HEK293 (cell line): Measurements from ENCODE around the gene SETD9.

Experiments used
- CTCF ChIA-PET: fragments of 350-600 bp; formaldehyde crosslinking; extraction: SDS; loops from one replicate; lab custom pipeline; 2021; ENCODE audit warnings: antibody characterized with exemption; lab: Yijun Ruan, JAX
- POLR2A ChIA-PET: fragments of 300-600 bp; formaldehyde crosslinking; extraction: SDS; loops from one replicate; lab custom pipeline; 2020; ENCODE audit warnings: antibody characterized with exemption, inconsistent platforms; lab: Yijun Ruan, JAX
- H3K27ac ChIP-seq: fragments of 200-500 bp; sonication (Bioruptor generic); 2 replicates; pipeline ENCODE4 v1.5.1; 2014; ENCODE audit warnings: low read depth, low read length, control low read depth, inconsistent platforms; ENCODE audit errors: extremely low read depth
- H3K36me3 ChIP-seq, 2 experiments: fragments of 200-500 bp in 1 of 2; sonication (Bioruptor generic) in 1 of 2; 1 replicate in 1 of 2; 2 replicates in 1 of 2; pipeline ENCODE4 v1.5.1; 2014 to 2017; ENCODE audit warnings: inconsistent platforms in 2 of 2, low read length in 2 of 2; ENCODE audit not compliant: control insufficient read depth in 2 of 2, insufficient read depth in 1 of 2
- H3K4me1 ChIP-seq: fragments of 200-500 bp; sonication (Bioruptor generic); 2 replicates; pipeline ENCODE4 v1.5.1; 2014; ENCODE audit warnings: mild to moderate bottlenecking, low read length, inconsistent platforms; ENCODE audit not compliant: control insufficient read depth, insufficient read depth
- H3K4me3 ChIP-seq: 2 replicates; pipeline ENCODE4 v1.5.1; 2011; ENCODE audit warnings: low read depth, mild to moderate bottlenecking, control low read depth, low read length, moderate library complexity
- H3K9me3 ChIP-seq: fragments of 200-500 bp; sonication (Bioruptor generic); 2 replicates; pipeline ENCODE4 v1.5.1; 2014; ENCODE audit warnings: low read depth, low read length, inconsistent platforms; ENCODE audit not compliant: control insufficient read depth, insufficient read depth
- GLIS1 ChIP-seq: fragments of 450-650 bp; formaldehyde crosslinking; IDR thresholded peaks from 2 replicates; pipeline ENCODE4 v1.5.1; 2016; ENCODE audit warnings: missing biosample characterization, missing genetic modification characterization
- GLIS2 ChIP-seq: fragments of 450-650 bp; formaldehyde crosslinking; IDR thresholded peaks from 2 replicates; pipeline ENCODE4 v1.5.1; 2016; ENCODE audit warnings: missing biosample characterization, missing genetic modification characterization
- HOXA7 ChIP-seq: sonication (generic); formaldehyde crosslinking; IDR thresholded peaks from 2 replicates; pipeline ENCODE4 v1.8.1; 2022; ENCODE audit warnings: missing genetic modification reagents, borderline replicate concordance
- KLF8 ChIP-seq: fragments of 450-650 bp; formaldehyde crosslinking; IDR thresholded peaks from 2 replicates; pipeline ENCODE4 v1.5.1; 2016; ENCODE audit warnings: missing biosample characterization, missing genetic modification characterization
- REPIN1 ChIP-seq: fragments of 450-650 bp; formaldehyde crosslinking; IDR thresholded peaks from 2 replicates; pipeline ENCODE4 v1.5.1; 2017; ENCODE audit warnings: missing biosample characterization, missing genetic modification characterization, low read depth
- SALL2 ChIP-seq: fragments of 450-650 bp; formaldehyde crosslinking; IDR thresholded peaks from 2 replicates; pipeline ENCODE4 v1.5.0; 2017; ENCODE audit warnings: missing biosample characterization, mild to moderate bottlenecking, missing genetic modification characterization, borderline replicate concordance
- SP3 ChIP-seq: fragments of 450-650 bp; formaldehyde crosslinking; IDR thresholded peaks from 2 replicates; pipeline ENCODE4 v1.5.1; 2016; ENCODE audit warnings: missing biosample characterization, missing genetic modification characterization
- SP7 ChIP-seq: fragments of 450-650 bp; formaldehyde crosslinking; IDR thresholded peaks from 2 replicates; pipeline ENCODE4 v1.5.1; 2016; ENCODE audit warnings: missing biosample characterization, missing genetic modification characterization
- TCF7L2 ChIP-seq: IDR thresholded peaks from 2 replicates; pipeline ENCODE4 v1.6.1; 2011; ENCODE audit warnings: low read depth, mild to moderate bottlenecking, inconsistent platforms, low read length, moderate library complexity, borderline replicate concordance
- ZBTB17 ChIP-seq: fragments of 450-650 bp; formaldehyde crosslinking; IDR thresholded peaks from 2 replicates; pipeline ENCODE4 v1.5.1; 2016; ENCODE audit warnings: missing biosample characterization, missing genetic modification characterization
- ZBTB48 ChIP-seq: fragments of 450-650 bp; formaldehyde crosslinking; IDR thresholded peaks from 2 replicates; pipeline ENCODE4 v1.5.1; 2016; ENCODE audit warnings: missing biosample characterization, missing genetic modification characterization
- ZBTB8A ChIP-seq: fragments of 450-650 bp; formaldehyde crosslinking; IDR thresholded peaks from 2 replicates; pipeline ENCODE4 v1.5.1; 2016; ENCODE audit warnings: missing biosample characterization, missing genetic modification characterization
- ZNF169 ChIP-seq: fragments of 450-650 bp; formaldehyde crosslinking; IDR thresholded peaks from 2 replicates; pipeline ENCODE4 v1.5.1; 2016; ENCODE audit warnings: missing biosample characterization, missing genetic modification characterization
- ZNF248 ChIP-seq: fragments of 450-650 bp; formaldehyde crosslinking; IDR thresholded peaks from 2 replicates; pipeline ENCODE4 v1.5.1; 2017; ENCODE audit warnings: missing biosample characterization, missing genetic modification characterization
- ZNF341 ChIP-seq: fragments of 450-650 bp; formaldehyde crosslinking; IDR thresholded peaks from 2 replicates; pipeline ENCODE4; 2016; ENCODE audit warnings: low read depth, missing biosample characterization, missing genetic modification characterization
- ZNF366 ChIP-seq: fragments of 450-650 bp; formaldehyde crosslinking; conservative IDR thresholded peaks from 2 replicates; pipeline ENCODE4 v1.5.1; 2016; ENCODE audit warnings: missing biosample characterization, missing genetic modification characterization
- ZNF404 ChIP-seq: fragments of 450-650 bp; formaldehyde crosslinking; IDR thresholded peaks from 2 replicates; pipeline ENCODE4 v1.5.1; 2017; ENCODE audit warnings: missing biosample characterization, missing genetic modification characterization
- ZNF514 ChIP-seq: fragments of 450-650 bp; formaldehyde crosslinking; IDR thresholded peaks from 2 replicates; pipeline ENCODE4 v1.5.1; 2016; ENCODE audit warnings: missing biosample characterization, missing genetic modification characterization
- ZNF747 ChIP-seq: fragments of 450-650 bp; formaldehyde crosslinking; IDR thresholded peaks from 2 replicates; pipeline ENCODE4 v1.5.1; 2016; ENCODE audit warnings: missing biosample characterization, missing genetic modification characterization
- ZNF76 ChIP-seq: fragments of 450-650 bp; formaldehyde crosslinking; IDR thresholded peaks from 2 replicates; pipeline ENCODE4; 2016; ENCODE audit warnings: low read depth, missing biosample characterization, missing genetic modification characterization, borderline replicate concordance
- ZNF843 ChIP-seq: fragments of 450-650 bp; formaldehyde crosslinking; IDR thresholded peaks from 2 replicates; pipeline ENCODE4 v1.5.1; 2016; ENCODE audit warnings: missing biosample characterization, missing genetic modification characterization
- TF ChIP-seq, protein P1 (sequence below): fragments of 450-650 bp; formaldehyde crosslinking; IDR thresholded peaks from 2 replicates; pipeline ENCODE4 v1.5.1; 2016; ENCODE audit warnings: missing biosample characterization, missing genetic modification characterization
- TF ChIP-seq, protein P2 (sequence below): fragments of 450-650 bp; formaldehyde crosslinking; IDR thresholded peaks from 2 replicates; pipeline ENCODE4 v1.5.1; 2016; ENCODE audit warnings: missing biosample characterization, missing genetic modification characterization
- TF ChIP-seq, protein P3 (sequence below): fragments of 450-650 bp; formaldehyde crosslinking; optimal IDR thresholded peaks from 2 replicates; pipeline ENCODE3; 2016; ENCODE audit warnings: missing biosample characterization, mild to moderate bottlenecking, missing genetic modification characterization
- TF ChIP-seq, protein P4 (sequence below): fragments of 450-650 bp; formaldehyde crosslinking; IDR thresholded peaks from 2 replicates; pipeline ENCODE4 v1.5.1; 2016; ENCODE audit warnings: missing biosample characterization, missing genetic modification characterization, borderline replicate concordance
- TF ChIP-seq, protein P5 (sequence below): fragments of 450-650 bp; formaldehyde crosslinking; IDR thresholded peaks from 2 replicates; pipeline ENCODE4 v1.5.1; 2017; ENCODE audit warnings: missing biosample characterization, missing genetic modification characterization

Gene SETD9

GRCh38 chr5:56951946-56952691, 42.7 kb downstream of the SETD9 start, which contains the start of gene MIER3:
TSS of gene MIER3 (minus strand) at chr5:56952123. CDS start at chr5:56952102, 21 bp downstream.
- Histone ChIP-seq H3K4me1 (0 out of 2 replicates have a peak, but pooled peaks cover 5% of the 10 kb centered on the region), H3K27ac (peak within 1 kb of the TSS; percentile 89), H3K9me3 (no peaks in the 10 kb centered on the region), H3K36me3 (peaks cover 5 to 21% of the 10 kb centered on the region in 2 experiments), H3K4me3 (peak within 1 kb of the TSS; percentile 69)
- ChIA-PET CTCF (no interaction called here), POLR2A (interaction anchor here (1.7 kb wide), 1 partner anchor 42 kb away, joined by 18 read pairs; no protein-coding TSS in a partner anchor)
- TF ChIP-seq ZNF747: no peak
- TF ChIP-seq ZBTB8A: peak; percentile 89
- TF ChIP-seq GLIS2 (tag by site-specific recombination): peak; percentile 58; the same call in 1 of the 2 replicates
- no peak for TF ChIP-seq ZNF404 (tag by site-specific recombination)
- TF ChIP-seq, protein P1, sequence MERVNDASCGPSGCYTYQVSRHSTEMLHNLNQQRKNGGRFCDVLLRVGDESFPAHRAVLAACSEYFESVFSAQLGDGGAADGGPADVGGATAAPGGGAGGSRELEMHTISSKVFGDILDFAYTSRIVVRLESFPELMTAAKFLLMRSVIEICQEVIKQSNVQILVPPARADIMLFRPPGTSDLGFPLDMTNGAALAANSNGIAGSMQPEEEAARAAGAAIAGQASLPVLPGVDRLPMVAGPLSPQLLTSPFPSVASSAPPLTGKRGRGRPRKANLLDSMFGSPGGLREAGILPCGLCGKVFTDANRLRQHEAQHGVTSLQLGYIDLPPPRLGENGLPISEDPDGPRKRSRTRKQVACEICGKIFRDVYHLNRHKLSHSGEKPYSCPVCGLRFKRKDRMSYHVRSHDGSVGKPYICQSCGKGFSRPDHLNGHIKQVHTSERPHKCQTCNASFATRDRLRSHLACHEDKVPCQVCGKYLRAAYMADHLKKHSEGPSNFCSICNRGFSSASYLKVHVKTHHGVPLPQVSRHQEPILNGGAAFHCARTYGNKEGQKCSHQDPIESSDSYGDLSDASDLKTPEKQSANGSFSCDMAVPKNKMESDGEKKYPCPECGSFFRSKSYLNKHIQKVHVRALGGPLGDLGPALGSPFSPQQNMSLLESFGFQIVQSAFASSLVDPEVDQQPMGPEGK (tag by site-specific recombination): peak; percentile 61; the same call in 1 of the 2 replicates
- TF ChIP-seq REPIN1 (tag by site-specific recombination): no peak
- no peak for TF ChIP-seq TCF7L2
- TF ChIP-seq, protein P2, sequence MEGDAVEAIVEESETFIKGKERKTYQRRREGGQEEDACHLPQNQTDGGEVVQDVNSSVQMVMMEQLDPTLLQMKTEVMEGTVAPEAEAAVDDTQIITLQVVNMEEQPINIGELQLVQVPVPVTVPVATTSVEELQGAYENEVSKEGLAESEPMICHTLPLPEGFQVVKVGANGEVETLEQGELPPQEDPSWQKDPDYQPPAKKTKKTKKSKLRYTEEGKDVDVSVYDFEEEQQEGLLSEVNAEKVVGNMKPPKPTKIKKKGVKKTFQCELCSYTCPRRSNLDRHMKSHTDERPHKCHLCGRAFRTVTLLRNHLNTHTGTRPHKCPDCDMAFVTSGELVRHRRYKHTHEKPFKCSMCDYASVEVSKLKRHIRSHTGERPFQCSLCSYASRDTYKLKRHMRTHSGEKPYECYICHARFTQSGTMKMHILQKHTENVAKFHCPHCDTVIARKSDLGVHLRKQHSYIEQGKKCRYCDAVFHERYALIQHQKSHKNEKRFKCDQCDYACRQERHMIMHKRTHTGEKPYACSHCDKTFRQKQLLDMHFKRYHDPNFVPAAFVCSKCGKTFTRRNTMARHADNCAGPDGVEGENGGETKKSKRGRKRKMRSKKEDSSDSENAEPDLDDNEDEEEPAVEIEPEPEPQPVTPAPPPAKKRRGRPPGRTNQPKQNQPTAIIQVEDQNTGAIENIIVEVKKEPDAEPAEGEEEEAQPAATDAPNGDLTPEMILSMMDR (tag by site-specific recombination): peak; percentile 43
- 0 out of 2 replicates have a peak, but pooled peaks have one; percentile 14 for TF ChIP-seq SP7 (tag by site-specific recombination)
- TF ChIP-seq KLF8 (tag by site-specific recombination): 0 out of 2 replicates have a peak, but pooled peaks have one; percentile 32
- no peak for TF ChIP-seq ZNF248 (tag by site-specific recombination)
- no peak for TF ChIP-seq SALL2 (tag by site-specific recombination)
- peak; percentile 48; the same call in 1 of the 2 replicates for TF ChIP-seq ZBTB48 (tag by site-specific recombination)
- TF ChIP-seq, protein P3, sequence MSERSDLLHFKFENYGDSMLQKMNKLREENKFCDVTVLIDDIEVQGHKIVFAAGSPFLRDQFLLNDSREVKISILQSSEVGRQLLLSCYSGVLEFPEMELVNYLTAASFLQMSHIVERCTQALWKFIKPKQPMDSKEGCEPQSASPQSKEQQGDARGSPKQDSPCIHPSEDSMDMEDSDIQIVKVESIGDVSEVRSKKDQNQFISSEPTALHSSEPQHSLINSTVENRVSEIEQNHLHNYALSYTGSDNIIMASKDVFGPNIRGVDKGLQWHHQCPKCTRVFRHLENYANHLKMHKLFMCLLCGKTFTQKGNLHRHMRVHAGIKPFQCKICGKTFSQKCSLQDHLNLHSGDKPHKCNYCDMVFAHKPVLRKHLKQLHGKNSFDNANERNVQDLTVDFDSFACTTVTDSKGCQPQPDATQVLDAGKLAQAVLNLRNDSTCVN (tag by site-specific recombination): peak; percentile 89
- TF ChIP-seq ZNF169: no peak
- no peak for TF ChIP-seq ZNF514 (tag by site-specific recombination)
- 0 out of 2 replicates have a peak, but pooled peaks have one; percentile 32 for TF ChIP-seq SP3
- TF ChIP-seq, protein P4, sequence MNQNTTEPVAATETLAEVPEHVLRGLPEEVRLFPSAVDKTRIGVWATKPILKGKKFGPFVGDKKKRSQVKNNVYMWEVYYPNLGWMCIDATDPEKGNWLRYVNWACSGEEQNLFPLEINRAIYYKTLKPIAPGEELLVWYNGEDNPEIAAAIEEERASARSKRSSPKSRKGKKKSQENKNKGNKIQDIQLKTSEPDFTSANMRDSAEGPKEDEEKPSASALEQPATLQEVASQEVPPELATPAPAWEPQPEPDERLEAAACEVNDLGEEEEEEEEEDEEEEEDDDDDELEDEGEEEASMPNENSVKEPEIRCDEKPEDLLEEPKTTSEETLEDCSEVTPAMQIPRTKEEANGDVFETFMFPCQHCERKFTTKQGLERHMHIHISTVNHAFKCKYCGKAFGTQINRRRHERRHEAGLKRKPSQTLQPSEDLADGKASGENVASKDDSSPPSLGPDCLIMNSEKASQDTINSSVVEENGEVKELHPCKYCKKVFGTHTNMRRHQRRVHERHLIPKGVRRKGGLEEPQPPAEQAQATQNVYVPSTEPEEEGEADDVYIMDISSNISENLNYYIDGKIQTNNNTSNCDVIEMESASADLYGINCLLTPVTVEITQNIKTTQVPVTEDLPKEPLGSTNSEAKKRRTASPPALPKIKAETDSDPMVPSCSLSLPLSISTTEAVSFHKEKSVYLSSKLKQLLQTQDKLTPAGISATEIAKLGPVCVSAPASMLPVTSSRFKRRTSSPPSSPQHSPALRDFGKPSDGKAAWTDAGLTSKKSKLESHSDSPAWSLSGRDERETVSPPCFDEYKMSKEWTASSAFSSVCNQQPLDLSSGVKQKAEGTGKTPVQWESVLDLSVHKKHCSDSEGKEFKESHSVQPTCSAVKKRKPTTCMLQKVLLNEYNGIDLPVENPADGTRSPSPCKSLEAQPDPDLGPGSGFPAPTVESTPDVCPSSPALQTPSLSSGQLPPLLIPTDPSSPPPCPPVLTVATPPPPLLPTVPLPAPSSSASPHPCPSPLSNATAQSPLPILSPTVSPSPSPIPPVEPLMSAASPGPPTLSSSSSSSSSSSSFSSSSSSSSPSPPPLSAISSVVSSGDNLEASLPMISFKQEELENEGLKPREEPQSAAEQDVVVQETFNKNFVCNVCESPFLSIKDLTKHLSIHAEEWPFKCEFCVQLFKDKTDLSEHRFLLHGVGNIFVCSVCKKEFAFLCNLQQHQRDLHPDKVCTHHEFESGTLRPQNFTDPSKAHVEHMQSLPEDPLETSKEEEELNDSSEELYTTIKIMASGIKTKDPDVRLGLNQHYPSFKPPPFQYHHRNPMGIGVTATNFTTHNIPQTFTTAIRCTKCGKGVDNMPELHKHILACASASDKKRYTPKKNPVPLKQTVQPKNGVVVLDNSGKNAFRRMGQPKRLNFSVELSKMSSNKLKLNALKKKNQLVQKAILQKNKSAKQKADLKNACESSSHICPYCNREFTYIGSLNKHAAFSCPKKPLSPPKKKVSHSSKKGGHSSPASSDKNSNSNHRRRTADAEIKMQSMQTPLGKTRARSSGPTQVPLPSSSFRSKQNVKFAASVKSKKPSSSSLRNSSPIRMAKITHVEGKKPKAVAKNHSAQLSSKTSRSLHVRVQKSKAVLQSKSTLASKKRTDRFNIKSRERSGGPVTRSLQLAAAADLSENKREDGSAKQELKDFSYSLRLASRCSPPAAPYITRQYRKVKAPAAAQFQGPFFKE (tag by site-specific recombination): no peak
- TF ChIP-seq ZNF843 (tag by site-specific recombination): no peak
- TF ChIP-seq, protein P5, sequence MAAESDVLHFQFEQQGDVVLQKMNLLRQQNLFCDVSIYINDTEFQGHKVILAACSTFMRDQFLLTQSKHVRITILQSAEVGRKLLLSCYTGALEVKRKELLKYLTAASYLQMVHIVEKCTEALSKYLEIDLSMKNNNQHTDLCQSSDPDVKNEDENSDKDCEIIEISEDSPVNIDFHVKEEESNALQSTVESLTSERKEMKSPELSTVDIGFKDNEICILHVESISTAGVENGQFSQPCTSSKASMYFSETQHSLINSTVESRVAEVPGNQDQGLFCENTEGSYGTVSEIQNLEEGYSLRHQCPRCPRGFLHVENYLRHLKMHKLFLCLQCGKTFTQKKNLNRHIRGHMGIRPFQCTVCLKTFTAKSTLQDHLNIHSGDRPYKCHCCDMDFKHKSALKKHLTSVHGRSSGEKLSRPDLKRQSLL (tag by site-specific recombination): no peak
- peak; percentile 48; the same call in 1 of the 2 replicates for TF ChIP-seq ZNF366
- no peak for TF ChIP-seq HOXA7 (CRISPR knock-in tag)
- peak; percentile 82 for TF ChIP-seq ZBTB17 (tag by site-specific recombination)
- peak; percentile 61 for TF ChIP-seq ZNF341 (tag by site-specific recombination)
- peak; percentile 34; the same call in 1 of the 2 replicates for TF ChIP-seq GLIS1 (tag by site-specific recombination)
- 0 out of 2 replicates have a peak, but pooled peaks have one; percentile 43 for TF ChIP-seq ZNF76 (tag by site-specific recombination)
